ENCODE measurements around the gene C1QTNF5. TPM values are rescaled to one million over a fixed set of nuclear protein-coding genes. Genes with fewer than 3 reads are reported as not detected.

The C1QTNF5 gene
- total RNA-seq, 1 donor from 2014 or later = 1.3 TPM

DNA sequence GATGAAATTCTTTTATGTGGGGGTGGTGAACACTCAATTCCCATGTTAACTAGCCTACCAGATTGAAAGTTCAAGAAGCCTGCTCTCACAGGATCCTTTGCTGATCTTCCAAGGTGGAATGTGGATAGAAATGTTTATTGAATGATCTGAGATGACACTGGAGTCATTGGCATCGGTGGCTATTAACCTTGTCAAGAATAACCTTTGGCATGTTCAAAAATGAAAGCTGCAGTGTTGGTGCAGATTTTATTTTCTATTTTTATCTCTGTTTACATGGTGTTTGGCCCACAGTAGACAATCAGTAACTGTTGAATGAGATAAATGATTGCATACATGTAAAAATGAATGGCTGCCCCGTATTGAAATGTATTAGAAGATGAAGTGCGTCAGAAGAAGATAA lies 42.7 kb downstream of the C1QTNF5 start:
- DNase-seq (ENCODE audit: low read depth) = no peak
- FAIRE-seq = no peak
- Histone ChIP-seq H3K27me3 (ENCODE audit: control insufficient read depth, insufficient read depth, low read length) (no peaks in the 10 kb centered on the region), H3K36me3 (ENCODE audit: control insufficient read depth, insufficient read depth, low read length) (peaks cover 6% of the 10 kb centered on the region), H3K4me3 (ENCODE audit: low read depth, low read length) (no peak overlapping the region)
- TF ChIP-seq, protein P1, sequence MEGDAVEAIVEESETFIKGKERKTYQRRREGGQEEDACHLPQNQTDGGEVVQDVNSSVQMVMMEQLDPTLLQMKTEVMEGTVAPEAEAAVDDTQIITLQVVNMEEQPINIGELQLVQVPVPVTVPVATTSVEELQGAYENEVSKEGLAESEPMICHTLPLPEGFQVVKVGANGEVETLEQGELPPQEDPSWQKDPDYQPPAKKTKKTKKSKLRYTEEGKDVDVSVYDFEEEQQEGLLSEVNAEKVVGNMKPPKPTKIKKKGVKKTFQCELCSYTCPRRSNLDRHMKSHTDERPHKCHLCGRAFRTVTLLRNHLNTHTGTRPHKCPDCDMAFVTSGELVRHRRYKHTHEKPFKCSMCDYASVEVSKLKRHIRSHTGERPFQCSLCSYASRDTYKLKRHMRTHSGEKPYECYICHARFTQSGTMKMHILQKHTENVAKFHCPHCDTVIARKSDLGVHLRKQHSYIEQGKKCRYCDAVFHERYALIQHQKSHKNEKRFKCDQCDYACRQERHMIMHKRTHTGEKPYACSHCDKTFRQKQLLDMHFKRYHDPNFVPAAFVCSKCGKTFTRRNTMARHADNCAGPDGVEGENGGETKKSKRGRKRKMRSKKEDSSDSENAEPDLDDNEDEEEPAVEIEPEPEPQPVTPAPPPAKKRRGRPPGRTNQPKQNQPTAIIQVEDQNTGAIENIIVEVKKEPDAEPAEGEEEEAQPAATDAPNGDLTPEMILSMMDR (IDR thresholded peaks at IDR 0.05; ENCODE audit: insufficient read depth, low read length, severe bottlenecking) = no peak

DNA sequence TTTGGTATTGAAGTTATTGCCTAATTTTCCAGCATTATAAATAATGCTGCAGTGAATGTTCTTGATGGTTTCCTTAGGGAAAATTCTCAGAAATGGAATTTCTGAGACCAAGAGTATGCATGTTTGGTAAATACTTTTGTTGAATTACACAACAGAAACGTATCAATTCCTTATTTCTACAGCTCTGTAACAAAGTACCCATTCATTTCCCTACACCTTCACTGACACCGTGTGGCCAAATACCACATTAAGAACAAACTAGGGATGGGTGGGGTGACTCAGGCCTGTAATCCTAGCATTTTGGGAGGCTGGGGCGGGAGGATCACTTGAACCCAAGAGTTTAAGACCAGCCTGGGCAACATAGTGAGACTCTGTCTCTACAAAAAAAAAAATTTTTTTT lies 45.5 kb downstream of the C1QTNF5 start:
- Histone ChIP-seq H3K4me3 (ENCODE audit: low read depth, low read length) (no peak overlapping the region), H3K36me3 (ENCODE audit: control insufficient read depth, insufficient read depth, low read length) (peaks cover 6% of the 10 kb centered on the region), H3K27me3 (ENCODE audit: control insufficient read depth, insufficient read depth, low read length) (no peaks in the 10 kb centered on the region)
- FAIRE-seq = no peak
- peak; percentile 41 for DNase-seq (ENCODE audit: low read depth)
- TF ChIP-seq, protein P1 (IDR thresholded peaks at IDR 0.05; ENCODE audit: insufficient read depth, low read length, severe bottlenecking) = no peak

DNA sequence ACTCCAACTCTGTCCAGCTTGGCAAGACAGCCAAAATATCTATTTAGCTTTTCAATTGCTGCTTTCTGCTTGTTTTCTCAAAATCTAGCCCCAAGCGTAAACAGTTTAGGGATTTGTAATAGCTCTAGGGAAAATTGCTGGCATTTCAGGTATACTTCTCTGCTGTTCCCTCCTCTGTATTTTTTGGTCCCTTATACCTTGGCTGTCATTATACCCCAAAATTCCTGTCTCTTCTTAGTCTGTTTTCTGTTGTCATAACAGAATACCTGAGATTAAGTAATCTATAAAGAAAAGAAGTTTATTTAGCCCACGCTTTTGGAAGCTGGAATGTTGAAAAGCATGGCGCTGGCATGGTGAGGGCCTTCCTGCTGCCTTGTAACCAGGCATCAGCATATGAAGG lies 47.2 kb downstream of the C1QTNF5 start:
- no peak for DNase-seq (ENCODE audit: low read depth)
- no peak overlapping the region for H3K4me3 ChIP-seq (ENCODE audit: low read depth, low read length)
- FAIRE-seq = no peak
- TF ChIP-seq, protein P1 (IDR thresholded peaks at IDR 0.05; ENCODE audit: insufficient read depth, low read length, severe bottlenecking) = no peak
- H3K36me3 ChIP-seq (ENCODE audit: control insufficient read depth, insufficient read depth, low read length) = peaks cover 3% of the 10 kb centered on the region
- H3K27me3 ChIP-seq (ENCODE audit: control insufficient read depth, insufficient read depth, low read length) = no peaks in the 10 kb centered on the region

DNA sequence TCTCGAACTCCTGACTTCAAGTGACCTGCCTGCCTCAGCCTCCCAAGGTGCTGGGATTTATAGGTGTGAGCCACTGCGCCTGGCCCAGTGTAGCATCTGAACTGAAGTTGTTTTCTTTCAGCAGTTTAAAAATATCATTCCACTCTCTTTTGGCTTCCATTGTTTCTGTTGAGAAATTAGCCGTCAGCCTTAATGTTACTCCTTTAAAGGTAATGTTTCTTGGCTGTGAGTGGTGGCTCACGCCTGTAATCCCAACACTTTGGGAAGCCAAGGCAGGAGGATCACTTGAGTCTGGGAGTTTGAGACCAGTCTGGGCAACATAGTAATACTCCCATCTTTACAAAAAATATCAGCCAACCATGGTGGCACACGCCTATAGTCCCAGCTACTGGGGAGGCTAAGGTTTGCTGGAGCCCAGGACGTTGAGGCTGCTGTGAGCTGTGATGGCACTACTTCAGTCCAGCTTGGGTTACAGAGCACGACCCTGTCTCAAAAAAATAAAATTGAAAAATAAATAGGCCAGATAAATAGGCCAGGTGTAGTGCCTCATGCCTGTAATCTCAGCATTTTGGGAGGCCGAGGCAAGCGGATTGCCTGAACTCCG lies 49.7 kb downstream of the C1QTNF5 start:
- H3K4me3 ChIP-seq (ENCODE audit: low read depth, low read length) = no peak overlapping the region
- H3K36me3 ChIP-seq (ENCODE audit: control insufficient read depth, insufficient read depth, low read length) = peaks cover 4% of the 10 kb centered on the region
- H3K27me3 ChIP-seq (ENCODE audit: control insufficient read depth, insufficient read depth, low read length) = no peaks in the 10 kb centered on the region
- FAIRE-seq (no peak), DNase-seq (ENCODE audit: low read depth) (no peak)
- TF ChIP-seq, protein P1 (IDR thresholded peaks at IDR 0.05; ENCODE audit: insufficient read depth, low read length, severe bottlenecking) = no peak

Other genes starting within 250 kb of the C1QTNF5 start
- 9.5 and 12.1 TPM in 2 replicates for gene DPAGT1, start 239.0 kb downstream of the C1QTNF5 start, total RNA-seq
- 1.3 and 2.3 TPM in 2 replicates for gene C2CD2L, start 233.5 kb downstream of the C1QTNF5 start, total RNA-seq
- 12.4 TPM in 2 replicates for gene HINFP, start 219.3 kb downstream of the C1QTNF5 start, total RNA-seq
- gene ABCG4, start 191.8 kb downstream of the C1QTNF5 start, total RNA-seq = under 0.01 and 0.13 TPM in 2 replicates
- gene NLRX1, start 172.2 kb downstream of the C1QTNF5 start, total RNA-seq = 13.7 and 44.8 TPM in 2 replicates
- 0.13 TPM in 1 of 2 replicates, not detected in the other for gene NHERF4, start 155.4 kb downstream of the C1QTNF5 start, total RNA-seq
- gene CBL, start 134.5 kb downstream of the C1QTNF5 start, total RNA-seq = 5.5 and 6.4 TPM in 2 replicates
- 25.7 and 36.3 TPM in 2 replicates for gene MCAM, start 23.8 kb downstream of the C1QTNF5 start, total RNA-seq
- gene RNF26, start 6.4 kb downstream of the C1QTNF5 start, total RNA-seq = 2.4 and 3.6 TPM in 2 replicates
- not detected in 2 replicates for gene MFRP, start 5.8 kb upstream of the C1QTNF5 start, total RNA-seq
- 0.26 and 1.2 TPM in 2 replicates for gene USP2, start 40.8 kb upstream of the C1QTNF5 start, total RNA-seq
- 0.13 and 2.1 TPM in 2 replicates for gene THY1, start 82.3 kb upstream of the C1QTNF5 start, total RNA-seq

All from bronchial epithelial cell (primary cell).